Activated effector memory CD4-positive, alpha-beta T cell treated with Interleukin-2 at 50 U/mL for 16 hours (primary cell): ENCODE measurements around the gene ACADVL.

Experiments used
- DNase-seq: peaks from one replicate; pipeline ENCODE4 v3.0.0-alpha.2; 2020

The ACADVL gene

GRCh38 chr17:7217113-7217987 lies 2.4 kb upstream of the ACADVL start:
- no peak for DNase-seq

- DNase-seq: no peak
These were observed 1.6 kb upstream of the ACADVL start for GRCh38 chr17:7218166-7218565.

GRCh38 chr17:7218758-7219157 lies 980 bp upstream of the ACADVL start:
- DNase-seq: no peak

- no peak for DNase-seq
These were observed 418 bp upstream of the ACADVL start for GRCh38 chr17:7219229-7219811.

- DNase-seq: peak; percentile 42
These were observed 997 bp downstream of the ACADVL start for GRCh38 chr17:7220593-7221277.

- no peak for DNase-seq
These were observed 1.7 kb downstream of the ACADVL start for GRCh38 chr17:7221278-7222092.

- DNase-seq: no peak
These were observed 2.6 kb downstream of the ACADVL start for GRCh38 chr17:7222093-7222971.

GRCh38 chr17:7222972-7223292 lies 3.2 kb downstream of the ACADVL start:
- no peak for DNase-seq

- DNase-seq: no peak
These were observed 3.6 kb downstream of the ACADVL start for GRCh38 chr17:7223375-7223774.

GRCh38 chr17:7224110-7224509 lies 4.4 kb downstream of the ACADVL start:
- DNase-seq: no peak

GRCh38 chr17:7224661-7225111 lies 4.9 kb downstream of the ACADVL start:
- no peak for DNase-seq

GRCh38 chr17:7225711-7226331 lies 6.1 kb downstream of the ACADVL start:
- no peak for DNase-seq

- DNase-seq: no peak
These were observed 7.3 kb downstream of the ACADVL start for GRCh38 chr17:7226721-7227710.

- DNase-seq: no peak
These were observed 9.2 kb downstream of the ACADVL start for GRCh38 chr17:7228920-7229319.

- no peak for DNase-seq
These were observed 9.8 kb downstream of the ACADVL start for GRCh38 chr17:7229504-7229903.

GRCh38 chr17:7232114-7232513 lies 12.4 kb downstream of the ACADVL start:
- DNase-seq: no peak

- no peak for DNase-seq
These were observed 14.0 kb downstream of the ACADVL start for GRCh38 chr17:7233701-7234082.

- peak; percentile 89 for DNase-seq
These were observed 14.6 kb downstream of the ACADVL start, which contains the start of gene DVL2 for GRCh38 chr17:7234083-7234951. Gene DVL2 (minus strand): TSS chr17:7234517. CDS start chr17:7234262, 255 bp downstream.
